Hepatocyte (in vitro differentiated cells): ENCODE results near the gene EYS.

Experiments used
- EZH2 ChIP-seq: fragments of 200-600 bp; sonication (generic); IDR thresholded peaks from 2 replicates; pipeline ENCODE4 v1.6.1; 2016; ENCODE audit warnings: antibody characterized with exemption, mild to moderate bottlenecking, borderline replicate concordance
- TF ChIP-seq, protein P1 (sequence below): fragments of 200-600 bp; sonication (generic); IDR thresholded peaks from 2 replicates; pipeline ENCODE4 v1.5.1; 2016; ENCODE audit warnings: antibody characterized with exemption, mild to moderate bottlenecking; ENCODE audit not compliant: poor library complexity

DNA sequence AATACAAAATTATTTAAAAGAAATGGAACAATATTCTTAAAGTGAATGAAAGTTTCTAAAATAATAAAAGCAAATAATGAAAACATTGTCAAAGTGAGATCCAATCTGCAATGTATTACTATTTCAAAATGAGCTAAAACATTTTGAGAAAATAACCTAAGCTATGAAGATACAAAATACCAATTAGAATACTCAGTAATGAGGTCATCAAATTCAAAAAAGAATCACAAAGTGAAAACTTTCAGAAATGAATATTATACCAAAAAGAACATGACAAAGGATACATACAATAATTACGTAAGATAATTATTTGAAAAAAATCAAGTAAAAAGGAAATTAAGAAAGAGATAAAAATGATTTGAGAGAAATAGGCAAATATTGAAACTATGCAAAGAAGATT lies 634.5 kb downstream of the EYS start:
- TF ChIP-seq, protein P1, sequence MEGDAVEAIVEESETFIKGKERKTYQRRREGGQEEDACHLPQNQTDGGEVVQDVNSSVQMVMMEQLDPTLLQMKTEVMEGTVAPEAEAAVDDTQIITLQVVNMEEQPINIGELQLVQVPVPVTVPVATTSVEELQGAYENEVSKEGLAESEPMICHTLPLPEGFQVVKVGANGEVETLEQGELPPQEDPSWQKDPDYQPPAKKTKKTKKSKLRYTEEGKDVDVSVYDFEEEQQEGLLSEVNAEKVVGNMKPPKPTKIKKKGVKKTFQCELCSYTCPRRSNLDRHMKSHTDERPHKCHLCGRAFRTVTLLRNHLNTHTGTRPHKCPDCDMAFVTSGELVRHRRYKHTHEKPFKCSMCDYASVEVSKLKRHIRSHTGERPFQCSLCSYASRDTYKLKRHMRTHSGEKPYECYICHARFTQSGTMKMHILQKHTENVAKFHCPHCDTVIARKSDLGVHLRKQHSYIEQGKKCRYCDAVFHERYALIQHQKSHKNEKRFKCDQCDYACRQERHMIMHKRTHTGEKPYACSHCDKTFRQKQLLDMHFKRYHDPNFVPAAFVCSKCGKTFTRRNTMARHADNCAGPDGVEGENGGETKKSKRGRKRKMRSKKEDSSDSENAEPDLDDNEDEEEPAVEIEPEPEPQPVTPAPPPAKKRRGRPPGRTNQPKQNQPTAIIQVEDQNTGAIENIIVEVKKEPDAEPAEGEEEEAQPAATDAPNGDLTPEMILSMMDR = no peak
- no peak for TF ChIP-seq EZH2
